Measurements from ENCODE around the gene FOXP1. TPM values are rescaled to one million over a fixed set of nuclear protein-coding genes. Genes with fewer than 3 reads are reported as not detected.
"Not testable (repeated sequence)": the region's sequence is repeated elsewhere in the genome, so short reads cannot be mapped to it uniquely, and the experiment has no call there.

FOXP1 gene
- total RNA-seq, 1 donor = 195 TPM

DNA sequence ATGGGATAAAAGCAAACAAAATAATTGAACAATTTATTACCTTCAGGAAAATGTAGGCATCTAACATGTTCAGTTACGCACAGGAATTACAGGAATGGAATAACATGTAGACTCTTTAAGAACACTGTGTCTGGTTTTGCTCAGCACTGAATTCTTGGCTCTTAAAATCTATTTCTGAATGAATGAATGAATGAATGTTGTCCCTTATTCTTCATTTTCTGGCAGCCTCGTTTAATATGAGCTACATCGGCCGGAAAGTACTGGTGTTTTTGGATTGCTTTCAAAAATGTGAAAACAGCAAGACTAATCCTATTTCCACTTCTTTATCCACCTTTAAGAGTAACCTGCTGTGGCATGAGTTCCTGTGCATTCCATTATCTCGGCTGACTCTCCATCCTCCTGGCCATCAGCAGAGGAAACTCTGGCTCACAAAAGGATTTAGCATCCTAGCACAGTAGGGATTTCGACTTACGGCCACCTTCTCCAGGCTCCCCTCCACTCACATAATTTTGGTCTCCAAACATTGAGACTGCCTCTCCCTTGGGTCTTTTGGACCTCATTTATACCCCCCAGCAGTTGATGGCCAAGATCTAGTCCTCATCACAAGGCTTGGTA, 145.3 kb downstream of the FOXP1 start:
- Histone ChIP-seq H3K36me3 (ENCODE audit: insufficient read depth, low read length) (no peaks in the 10 kb centered on the region), H3K4me1 (ENCODE audit: insufficient read depth, low read length) (peaks cover 13% of the 10 kb centered on the region), H2AFZ (ENCODE audit: low read length) (no peak overlapping the region), H3K27me3 (ENCODE audit: insufficient read depth, low read length) (no peaks in the 10 kb centered on the region), H3K27ac (ENCODE audit: low read depth, low read length) (no peak overlapping the region), H3K4me3 (ENCODE audit: insufficient read depth, low read length) (no peak overlapping the region), H3K4me2 (ENCODE audit: insufficient read depth, low read length) (no peak overlapping the region), H4K20me1 (ENCODE audit: insufficient read depth, low read length) (no peaks in the 10 kb centered on the region), H3K9me3 (ENCODE audit: low read depth, low read length) (no peaks in the 10 kb centered on the region), H3K79me2 (ENCODE audit: insufficient read depth, low read length) (peaks cover 67% of the 10 kb centered on the region)
- DNase-seq (ENCODE audit: insufficient read length, low spot score, missing footprints) = no peak
- TF ChIP-seq, protein P1, sequence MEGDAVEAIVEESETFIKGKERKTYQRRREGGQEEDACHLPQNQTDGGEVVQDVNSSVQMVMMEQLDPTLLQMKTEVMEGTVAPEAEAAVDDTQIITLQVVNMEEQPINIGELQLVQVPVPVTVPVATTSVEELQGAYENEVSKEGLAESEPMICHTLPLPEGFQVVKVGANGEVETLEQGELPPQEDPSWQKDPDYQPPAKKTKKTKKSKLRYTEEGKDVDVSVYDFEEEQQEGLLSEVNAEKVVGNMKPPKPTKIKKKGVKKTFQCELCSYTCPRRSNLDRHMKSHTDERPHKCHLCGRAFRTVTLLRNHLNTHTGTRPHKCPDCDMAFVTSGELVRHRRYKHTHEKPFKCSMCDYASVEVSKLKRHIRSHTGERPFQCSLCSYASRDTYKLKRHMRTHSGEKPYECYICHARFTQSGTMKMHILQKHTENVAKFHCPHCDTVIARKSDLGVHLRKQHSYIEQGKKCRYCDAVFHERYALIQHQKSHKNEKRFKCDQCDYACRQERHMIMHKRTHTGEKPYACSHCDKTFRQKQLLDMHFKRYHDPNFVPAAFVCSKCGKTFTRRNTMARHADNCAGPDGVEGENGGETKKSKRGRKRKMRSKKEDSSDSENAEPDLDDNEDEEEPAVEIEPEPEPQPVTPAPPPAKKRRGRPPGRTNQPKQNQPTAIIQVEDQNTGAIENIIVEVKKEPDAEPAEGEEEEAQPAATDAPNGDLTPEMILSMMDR (IDR thresholded peaks at IDR 0.05; ENCODE audit: extremely low read depth, low read depth, low read length) = no peak

DNA sequence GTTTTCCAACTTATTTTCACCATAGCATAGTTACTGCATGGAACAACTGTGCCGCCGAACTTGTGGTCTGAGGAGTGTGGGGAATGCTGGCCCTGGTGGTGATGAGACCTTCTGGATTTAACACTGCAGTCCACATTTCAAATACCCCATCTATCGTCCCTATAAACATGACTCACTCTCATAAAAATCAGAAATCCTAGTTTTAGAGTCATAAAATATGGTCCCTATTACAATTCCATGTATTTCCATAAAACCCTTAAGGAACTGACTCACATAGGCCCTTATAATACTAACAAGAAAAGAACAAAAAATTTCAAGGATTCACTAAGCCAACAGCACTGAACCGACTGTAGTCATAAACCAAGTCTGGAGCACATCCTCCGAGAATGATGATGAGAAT, 147.2 kb downstream of the FOXP1 start:
- TF ChIP-seq, protein P1 (IDR thresholded peaks at IDR 0.05; ENCODE audit: extremely low read depth, low read depth, low read length) = no peak
- Histone ChIP-seq H3K79me2 (ENCODE audit: insufficient read depth, low read length) (peaks cover 65% of the 10 kb centered on the region), H2AFZ (ENCODE audit: low read length) (no peak overlapping the region), H3K9me3 (ENCODE audit: low read depth, low read length) (no peaks in the 10 kb centered on the region), H3K4me1 (ENCODE audit: insufficient read depth, low read length) (peaks cover 15% of the 10 kb centered on the region), H3K36me3 (ENCODE audit: insufficient read depth, low read length) (no peaks in the 10 kb centered on the region), H3K4me2 (ENCODE audit: insufficient read depth, low read length) (peak overlapping the region; percentile 67), H3K27me3 (ENCODE audit: insufficient read depth, low read length) (no peaks in the 10 kb centered on the region), H3K27ac (ENCODE audit: low read depth, low read length) (peak overlapping the region; percentile 86), H4K20me1 (ENCODE audit: insufficient read depth, low read length) (no peaks in the 10 kb centered on the region), H3K4me3 (ENCODE audit: insufficient read depth, low read length) (peak overlapping the region; percentile 17)
- DNase-seq (ENCODE audit: insufficient read length, low spot score, missing footprints) = peak; percentile 92

DNA sequence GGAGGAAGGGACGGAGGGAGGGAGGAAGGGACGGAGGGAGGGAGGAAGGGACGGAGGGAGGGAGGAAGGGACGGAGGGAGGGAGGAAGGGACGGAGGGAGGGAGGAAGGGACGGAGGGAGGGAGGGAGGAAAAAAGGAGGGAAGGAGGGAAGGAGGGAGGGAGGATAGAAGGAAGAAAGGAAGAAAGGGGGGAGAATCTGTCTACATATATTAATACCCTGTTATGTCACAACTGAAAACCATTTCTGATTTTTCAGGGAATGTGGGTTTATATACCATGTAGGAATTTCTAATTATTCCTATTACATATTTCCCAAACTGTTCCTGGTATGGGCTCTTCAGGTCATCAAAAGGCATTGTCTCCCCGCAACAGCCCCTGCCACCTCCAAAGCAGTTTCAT, 147.7 kb downstream of the FOXP1 start:
- H3K4me3 ChIP-seq (ENCODE audit: insufficient read depth, low read length); H3K36me3 ChIP-seq (ENCODE audit: insufficient read depth, low read length); DNase-seq (ENCODE audit: insufficient read length, low spot score, missing footprints); H3K9me3 ChIP-seq (ENCODE audit: low read depth, low read length); H4K20me1 ChIP-seq (ENCODE audit: insufficient read depth, low read length); H2AFZ ChIP-seq (ENCODE audit: low read length); H3K27me3 ChIP-seq (ENCODE audit: insufficient read depth, low read length): not testable (repeated sequence)
- H3K4me1 ChIP-seq (ENCODE audit: insufficient read depth, low read length) = peaks cover 20% of the 10 kb centered on the region
- peak overlapping the region; percentile 67 for H3K4me2 ChIP-seq (ENCODE audit: insufficient read depth, low read length)
- H3K79me2 ChIP-seq (ENCODE audit: insufficient read depth, low read length) = peaks cover 63% of the 10 kb centered on the region
- H3K27ac ChIP-seq (ENCODE audit: low read depth, low read length) = peak overlapping the region; percentile 86

DNA sequence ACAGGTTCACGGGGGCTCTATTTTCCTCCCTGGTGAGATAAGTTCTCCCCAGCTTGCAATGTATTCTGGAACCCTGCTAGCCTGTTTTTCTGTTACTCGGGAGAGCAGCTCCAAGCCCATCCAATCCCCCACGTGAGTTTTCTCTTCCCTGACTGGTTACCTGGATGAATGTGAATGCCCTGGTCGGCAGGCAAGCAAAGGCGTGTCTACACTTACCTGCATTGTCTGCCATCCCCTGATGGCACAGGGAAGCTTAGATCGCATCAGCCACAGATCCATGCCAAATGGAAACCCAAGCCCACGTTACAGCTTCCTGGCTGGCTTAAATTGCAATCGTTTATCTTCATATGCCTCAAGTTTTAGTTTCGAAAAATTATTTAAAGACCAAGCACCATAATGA, 149.9 kb downstream of the FOXP1 start:
- H3K9me3 ChIP-seq (ENCODE audit: low read depth, low read length) = no peaks in the 10 kb centered on the region
- H3K4me2 ChIP-seq (ENCODE audit: insufficient read depth, low read length) = no peak overlapping the region
- H3K27me3 ChIP-seq (ENCODE audit: insufficient read depth, low read length) = no peaks in the 10 kb centered on the region
- TF ChIP-seq, protein P1 (IDR thresholded peaks at IDR 0.05; ENCODE audit: extremely low read depth, low read depth, low read length) = no peak
- peaks cover 67% of the 10 kb centered on the region for H3K79me2 ChIP-seq (ENCODE audit: insufficient read depth, low read length)
- no peak overlapping the region for H3K27ac ChIP-seq (ENCODE audit: low read depth, low read length)
- DNase-seq (ENCODE audit: insufficient read length, low spot score, missing footprints) = no peak
- H2AFZ ChIP-seq (ENCODE audit: low read length) = no peak overlapping the region
- no peak overlapping the region for H3K4me3 ChIP-seq (ENCODE audit: insufficient read depth, low read length)
- no peaks in the 10 kb centered on the region for H4K20me1 ChIP-seq (ENCODE audit: insufficient read depth, low read length)
- peaks cover 41% of the 10 kb centered on the region for H3K4me1 ChIP-seq (ENCODE audit: insufficient read depth, low read length)
- H3K36me3 ChIP-seq (ENCODE audit: insufficient read depth, low read length) = no peaks in the 10 kb centered on the region
